ENCODE data around the gene EXOC4. TPM values are rescaled to one million over a fixed set of nuclear protein-coding genes. Genes with fewer than 3 reads are reported as not detected.

Gene EXOC4
- total and polyA plus RNA-seq, 2 of the 13 experiments (the other 11 are each of a cell fraction or from before 2014, with no cell fraction given) = 22.5 to 39.0 TPM

DNA sequence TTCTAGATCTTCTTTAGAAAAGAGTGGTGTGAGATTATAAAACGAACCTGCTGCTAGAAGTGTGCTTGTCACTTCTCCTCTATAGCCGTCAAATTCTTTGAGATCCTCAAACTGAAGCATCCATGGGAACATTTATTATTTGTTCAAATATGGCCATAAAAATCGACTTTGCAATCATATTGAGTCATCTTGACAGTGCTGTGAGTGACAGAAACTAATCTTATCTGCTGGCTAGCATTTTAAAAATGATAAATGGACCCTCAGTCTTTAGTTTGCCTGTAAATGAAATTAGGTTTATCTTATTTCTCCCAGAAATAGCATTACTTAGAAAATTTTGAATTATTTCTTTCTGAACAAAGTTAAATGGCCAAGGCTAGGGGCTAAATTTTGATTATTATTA is 290.8 kb downstream of the EXOC4 start:
- intact Hi-C loops (cut with micrococcal nuclease; ENCODE audit: unreplicated experiment) (no loop called here), in situ Hi-C loops (cut with HindIII; ENCODE audit: extremely low pct_ligation_motif_present, low pct_unique_long_range_greater_than_20kb) (no loop called here)
- no TSS peak for BruUV-seq (replicated peaks)
- Histone ChIP-seq H3K27me3 (ENCODE audit: control insufficient read depth in 1 of 2, insufficient read depth in 2 of 2, low read length in 2 of 2) (no peaks in the 10 kb centered on the region), H3K27ac (ENCODE audit: extremely low read length, insufficient read depth, low read length) (no peak overlapping the region), H3K79me2 (ENCODE audit: insufficient read depth, low read length) (no peaks in the 10 kb centered on the region), H3K36me3 (replicated peaks in 1 of 2; ENCODE audit: control insufficient read depth in 1 of 2, insufficient read depth in 2 of 2, low read length in 2 of 2) (no peaks in the 10 kb centered on the region), H3K9ac (ENCODE audit: insufficient read depth, low read depth, low read length) (no peak overlapping the region), H3K4me3 (replicated peaks in 1 of 3; ENCODE audit: insufficient read depth in 1 of 3, low read depth in 2 of 3, low read length in 3 of 3) (no peak overlapping the region), H3K4me1 (ENCODE audit: insufficient read depth, low read length) (no peaks in the 10 kb centered on the region), H2AFZ (ENCODE audit: low read length) (no peak overlapping the region), H3K9me3 (ENCODE audit: low read length) (no peaks in the 10 kb centered on the region), H3K4me2 (ENCODE audit: low read depth, low read length) (no peak overlapping the region), H4K20me1 (ENCODE audit: insufficient read depth, low read length) (no peaks in the 10 kb centered on the region)
- ATAC-seq (no peak), FAIRE-seq (no peak), DNase-seq (ENCODE audit: low spot score) (no peak)
- POLR2A ChIA-PET = no interaction called here
- 67% methylated on average over 3 of the region's 3 CpGs for WGBS (ENCODE audit: low lambda C conversion rate)
- CTCF ChIA-PET (ENCODE audit: low intra/inter-chr PET ratio, low total read pairs) = no interaction called here
- TF ChIP-seq ZNF644 (CRISPR knock-in tag; IDR thresholded peaks at IDR 0.05; ENCODE audit: low read depth) (no peak), MAF1 (CRISPR knock-in tag; IDR thresholded peaks at IDR 0.05; ENCODE audit: borderline replicate concordance) (no peak), HOXA7 (CRISPR knock-in tag; IDR thresholded peaks at IDR 0.05) (no peak), NRL (CRISPR knock-in tag; IDR thresholded peaks at IDR 0.05; ENCODE audit: borderline replicate concordance) (no peak), SMAD1 (CRISPR knock-in tag; IDR thresholded peaks at IDR 0.05; ENCODE audit: borderline replicate concordance, low read depth) (no peak), HMGXB3 (CRISPR knock-in tag; IDR thresholded peaks at IDR 0.05; ENCODE audit: borderline replicate concordance) (no peak), ZSCAN5A (CRISPR knock-in tag; IDR thresholded peaks at IDR 0.05; ENCODE audit: borderline replicate concordance) (no peak), DPF2 (CRISPR knock-in tag; IDR thresholded peaks at IDR 0.05; ENCODE audit: borderline replicate concordance, low read depth) (no peak), DR1 (CRISPR knock-in tag; IDR thresholded peaks at IDR 0.05) (no peak), REXO4 (CRISPR knock-in tag; IDR thresholded peaks at IDR 0.05; ENCODE audit: borderline replicate concordance) (no peak)

Measured in HepG2 (cell line).